Mesenchymal stem cell (in vitro differentiated cells and primary cell): Measurements from ENCODE around the gene HDAC4.

Source experiments
- DNase-seq: peaks from one replicate; pipeline ENCODE4 v3.0.0-alpha.2; 2013
- H2AFZ ChIP-seq: one replicate; pipeline ENCODE4 v1.6.1; 2013; ENCODE audit warnings: low read depth, mild to moderate bottlenecking, control low read depth, inconsistent platforms, low read length, moderate library complexity
- H2AK5ac ChIP-seq: 2 replicates; pipeline ENCODE4 v1.6.1; 2013; ENCODE audit warnings: low read length, moderate library complexity, mild to moderate bottlenecking, inconsistent platforms; ENCODE audit not compliant: severe bottlenecking
- H2BK120ac ChIP-seq: one replicate; pipeline ENCODE4 v1.6.1; 2013; ENCODE audit warnings: low read depth, mild to moderate bottlenecking, inconsistent platforms, low read length, moderate library complexity
- H2BK12ac ChIP-seq, 2 experiments: one replicate each; pipeline ENCODE4 v1.6.1; 2013; ENCODE audit warnings: inconsistent platforms in 2 of 2, low read length in 2 of 2, mild to moderate bottlenecking in 2 of 2, moderate library complexity in 2 of 2, control low read depth in 1 of 2
- H2BK15ac ChIP-seq: one replicate; pipeline ENCODE4 v1.6.1; 2013; ENCODE audit warnings: mild to moderate bottlenecking, low read depth, inconsistent platforms; ENCODE audit not compliant: poor library complexity, severe bottlenecking
- H2BK5ac ChIP-seq: 2 replicates; pipeline ENCODE4 v1.6.1; 2013; ENCODE audit warnings: low read depth, mild to moderate bottlenecking, low read length, control low read depth, inconsistent platforms; ENCODE audit not compliant: poor library complexity, severe bottlenecking
- H3K14ac ChIP-seq, 2 experiments: one replicate each; pipeline ENCODE4 v1.6.1; 2013; ENCODE audit warnings: inconsistent platforms in 2 of 2, low read length in 2 of 2, control low read depth in 1 of 2, mild to moderate bottlenecking in 1 of 2, moderate library complexity in 1 of 2
- H3K18ac ChIP-seq, 2 experiments: one replicate each; pipeline ENCODE4 v1.6.1; 2013; ENCODE audit warnings: inconsistent platforms in 2 of 2, low read length in 2 of 2, control low read depth in 1 of 2, low read depth in 1 of 2, mild to moderate bottlenecking in 1 of 2
- H3K23ac ChIP-seq, 2 experiments: one replicate each; pipeline ENCODE4 v1.6.1; 2013; ENCODE audit warnings: inconsistent platforms in 2 of 2, low read length in 2 of 2, mild to moderate bottlenecking in 2 of 2, moderate library complexity in 2 of 2, control low read depth in 1 of 2
- H3K27ac ChIP-seq: 2 replicates; pipeline ENCODE4 v1.5.1; 2013; ENCODE audit warnings: mild to moderate bottlenecking, moderate library complexity, low read length, control low read depth, inconsistent platforms; ENCODE audit not compliant: poor library complexity, severe bottlenecking
- H3K27me3 ChIP-seq, 2 experiments: 2 replicates each; pipeline versions ENCODE4 v1.6.1 to v1.7.0; 2013; ENCODE audit warnings: low read length in 2 of 2, mild to moderate bottlenecking in 2 of 2, moderate library complexity in 2 of 2, control low read depth in 1 of 2, inconsistent platforms in 1 of 2; ENCODE audit not compliant: control insufficient read depth in 1 of 2, insufficient read depth in 1 of 2
- H3K36me3 ChIP-seq, 2 experiments: 2 replicates each; pipeline versions ENCODE4 v1.6.1 to v1.7.0; 2013; ENCODE audit warnings: low read length in 2 of 2, control low read depth in 1 of 2, inconsistent platforms in 1 of 2, low read depth in 1 of 2, mild to moderate bottlenecking in 1 of 2; ENCODE audit not compliant: insufficient read depth in 2 of 2, control insufficient read depth in 1 of 2
- H3K4ac ChIP-seq, 2 experiments: one replicate each; pipeline ENCODE4 v1.6.1; 2013; ENCODE audit warnings: inconsistent platforms in 2 of 2, low read length in 2 of 2, mild to moderate bottlenecking in 2 of 2, moderate library complexity in 2 of 2, control low read depth in 1 of 2, low read depth in 1 of 2
- H3K4me1 ChIP-seq: 2 replicates; pipeline ENCODE4 v1.6.1; 2013; ENCODE audit warnings: low read depth, low read length, control low read depth; ENCODE audit not compliant: control insufficient read depth, insufficient read depth
- H3K4me2 ChIP-seq: 2 replicates; pipeline ENCODE4 v1.6.1; 2013; ENCODE audit warnings: low read length, mild to moderate bottlenecking, inconsistent platforms; ENCODE audit not compliant: poor library complexity, severe bottlenecking
- H3K4me3 ChIP-seq, 2 experiments: 2 replicates each; pipeline versions ENCODE4 v1.5.1 to v1.7.0; 2013; ENCODE audit warnings: low read length in 2 of 2, mild to moderate bottlenecking in 2 of 2, control low read depth in 1 of 2, low read depth in 1 of 2; ENCODE audit not compliant: insufficient read depth in 1 of 2
- H3K79me1 ChIP-seq: replicated peaks from 2 replicates; pipeline ENCODE4 v1.6.1; 2013; ENCODE audit warnings: mild to moderate bottlenecking, control low read depth, low read length, inconsistent platforms; ENCODE audit not compliant: poor library complexity, severe bottlenecking
- H3K9ac ChIP-seq: 2 replicates; pipeline ENCODE4 v1.7.0; 2013; ENCODE audit warnings: mild to moderate bottlenecking, low read length, moderate library complexity
- H3K9me3 ChIP-seq: 2 replicates; pipeline ENCODE4 v1.7.0; 2013; ENCODE audit warnings: mild to moderate bottlenecking, low read length; ENCODE audit not compliant: control insufficient read depth
- H4K8ac ChIP-seq: one replicate; pipeline ENCODE4 v1.6.1; 2013; ENCODE audit warnings: inconsistent platforms, mild to moderate bottlenecking, low read length, moderate library complexity
- H4K91ac ChIP-seq: one replicate; pipeline ENCODE4 v1.6.1; 2013; ENCODE audit warnings: mild to moderate bottlenecking, low read length, inconsistent platforms
- WGBS: methylation state at CpG from one replicate; pipeline ENCODE4 v1.1.7; 2013; ENCODE audit warnings: mixed read lengths; 5-methylcytosine and 5-hydroxymethylcytosine counted together

The HDAC4 gene

DNA sequence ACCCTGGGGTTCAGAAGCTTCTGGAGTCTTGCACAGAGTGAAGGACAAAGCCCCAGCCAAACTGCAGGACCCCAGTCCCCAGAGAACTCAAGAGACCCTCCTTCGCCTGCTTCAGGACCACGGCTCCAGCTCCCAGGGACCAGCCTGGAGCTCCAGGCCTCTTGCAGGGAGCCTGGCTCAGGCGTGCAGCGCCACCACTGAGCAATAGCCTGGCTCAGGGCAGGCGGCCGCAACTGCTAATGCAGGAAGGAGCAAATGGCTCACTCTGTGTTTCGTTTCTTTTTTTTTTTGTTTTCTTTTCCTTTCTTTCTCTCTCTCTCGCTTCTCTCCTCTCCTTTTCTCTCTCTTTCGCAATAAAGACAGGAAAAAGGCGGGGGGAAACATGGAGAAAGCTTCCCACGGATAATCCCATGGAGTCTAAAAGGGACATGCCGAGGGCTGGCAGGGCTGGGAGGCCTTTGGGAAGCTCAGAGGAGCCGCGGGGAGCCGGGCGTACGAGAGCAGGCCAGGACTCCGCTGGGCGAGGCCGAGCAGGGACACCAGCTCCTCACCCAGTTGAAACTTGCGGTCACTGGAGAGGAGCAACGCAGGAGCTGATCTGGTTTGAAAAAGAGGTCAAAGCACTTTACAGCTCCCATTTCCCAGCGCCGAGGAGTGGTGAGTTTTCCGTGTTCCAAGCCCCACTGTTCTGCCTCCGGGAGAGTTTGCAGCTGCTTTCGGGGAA lies 308.1 kb downstream of the HDAC4 start:
- no peak overlapping the region for H3K14ac ChIP-seq
- peaks cover 23 to 65% of the 10 kb centered on the region in 2 experiments for H3K36me3 ChIP-seq
- no peak overlapping the region for H3K27ac ChIP-seq
- no peak overlapping the region for H2BK15ac ChIP-seq
- H3K4me1 ChIP-seq: peaks cover 2% of the 10 kb centered on the region
- H2AK5ac ChIP-seq: no peak overlapping the region
- peak overlapping the region; percentile 32 for H3K9ac ChIP-seq
- H3K4me3 ChIP-seq: no peak overlapping the region
- H4K91ac ChIP-seq: no peak overlapping the region
- no peak overlapping the region for H2BK120ac ChIP-seq
- no peaks in the 10 kb centered on the region for H3K9me3 ChIP-seq
- no peak overlapping the region for H3K4ac ChIP-seq
- no peak overlapping the region for H2AFZ ChIP-seq
- no peaks in the 10 kb centered on the region for H3K27me3 ChIP-seq
- DNase-seq: no peak
- no peak overlapping the region for H4K8ac ChIP-seq
- no peak overlapping the region for H3K18ac ChIP-seq
- H3K23ac ChIP-seq: no peak overlapping the region
- H3K4me2 ChIP-seq: no peak overlapping the region
- 96% methylated on average over 27 of the region's 27 CpGs for WGBS
- H2BK5ac ChIP-seq: no peak overlapping the region
- H3K79me1 ChIP-seq: no peaks in the 10 kb centered on the region
- H2BK12ac ChIP-seq: no peak overlapping the region

DNA sequence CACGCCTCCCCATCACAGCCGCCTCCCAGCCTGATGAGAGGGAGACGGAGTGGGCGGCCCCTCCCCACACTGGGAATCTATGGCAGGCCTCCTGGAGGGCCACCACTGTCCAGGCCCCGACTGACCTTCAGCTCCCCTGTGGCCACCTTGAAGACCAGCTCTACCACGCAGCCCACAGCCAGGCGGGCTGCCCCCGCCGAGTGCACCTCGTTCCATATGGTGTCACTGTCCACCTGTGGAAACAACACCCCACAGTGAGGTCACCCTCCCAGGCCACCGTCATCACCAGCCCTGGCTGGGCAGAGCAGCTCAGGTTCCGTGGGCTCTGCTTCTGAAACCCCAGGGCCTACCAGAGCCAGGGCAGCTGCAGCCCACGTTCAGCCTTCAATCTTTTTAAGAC lies 310.9 kb downstream of the HDAC4 start:
- H3K27ac ChIP-seq: no peak overlapping the region
- H3K18ac ChIP-seq: no peak overlapping the region
- no peaks in the 10 kb centered on the region for H3K79me1 ChIP-seq
- no peak overlapping the region for H2BK12ac ChIP-seq
- H3K4me2 ChIP-seq: no peak overlapping the region
- H3K4ac ChIP-seq: no peak overlapping the region
- H3K9ac ChIP-seq: no peak overlapping the region
- no peak overlapping the region for H2BK15ac ChIP-seq
- no peak for DNase-seq
- 96% methylated on average over 13 of the region's 13 CpGs for WGBS
- no peak overlapping the region for H3K14ac ChIP-seq
- H3K27me3 ChIP-seq: no peaks in the 10 kb centered on the region
- H4K91ac ChIP-seq: no peak overlapping the region
- H3K4me3 ChIP-seq: no peak overlapping the region
- H2BK5ac ChIP-seq: no peak overlapping the region
- H4K8ac ChIP-seq: no peak overlapping the region
- H3K4me1 ChIP-seq: peaks cover 5% of the 10 kb centered on the region
- no peak overlapping the region for H2AK5ac ChIP-seq
- no peak overlapping the region for H2AFZ ChIP-seq
- no peak overlapping the region for H3K23ac ChIP-seq
- H3K9me3 ChIP-seq: no peaks in the 10 kb centered on the region
- H3K36me3 ChIP-seq: peaks cover 26 to 54% of the 10 kb centered on the region in 2 experiments
- no peak overlapping the region for H2BK120ac ChIP-seq

DNA sequence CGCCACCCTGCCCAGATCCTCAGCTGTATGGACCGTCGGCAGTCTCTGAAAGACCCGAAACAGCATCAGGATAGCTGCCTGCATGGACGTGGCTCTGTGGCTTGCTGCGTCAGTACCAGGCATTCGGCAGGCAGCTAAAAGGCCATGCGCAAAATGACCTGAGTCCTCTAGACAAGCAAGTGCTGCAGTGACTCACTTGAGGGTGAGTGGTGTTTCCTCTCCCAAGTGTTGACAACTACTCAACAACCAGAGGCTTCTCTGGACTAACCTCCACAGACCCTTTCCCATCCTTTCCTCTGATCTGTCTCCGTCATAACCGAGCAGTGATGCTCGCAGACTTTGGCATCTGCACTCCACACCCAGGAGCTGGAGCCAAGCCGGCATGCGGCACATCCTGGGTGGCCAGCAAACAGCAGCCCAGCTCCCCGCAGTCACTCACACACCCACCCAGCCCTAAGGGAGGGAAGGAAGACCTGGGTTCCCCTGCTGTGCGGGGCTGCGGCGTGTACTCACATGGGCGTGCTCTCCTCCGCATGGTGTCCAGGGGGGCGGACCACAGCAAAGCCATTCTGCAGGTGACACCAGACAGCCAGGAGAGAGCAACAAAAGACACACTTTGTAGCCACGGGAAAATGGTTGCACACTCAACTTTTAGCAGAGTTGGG lies 313.6 kb downstream of the HDAC4 start:
- no peak overlapping the region for H2BK120ac ChIP-seq
- peak overlapping the region in 1 of 2 experiments; percentile 82 for H3K14ac ChIP-seq
- H3K36me3 ChIP-seq: peaks cover 34 to 51% of the 10 kb centered on the region in 2 experiments
- H3K79me1 ChIP-seq: no peaks in the 10 kb centered on the region
- H3K4me2 ChIP-seq: no peak overlapping the region
- H3K9me3 ChIP-seq: no peaks in the 10 kb centered on the region
- no peak overlapping the region for H3K18ac ChIP-seq
- DNase-seq: peak; percentile 14
- no peak overlapping the region for H2BK15ac ChIP-seq
- peaks cover 5% of the 10 kb centered on the region for H3K4me1 ChIP-seq
- H2BK12ac ChIP-seq: no peak overlapping the region
- H2AFZ ChIP-seq: no peak overlapping the region
- 87% methylated on average over 21 of the region's 21 CpGs for WGBS
- H3K9ac ChIP-seq: no peak overlapping the region
- H3K4me3 ChIP-seq: no peak overlapping the region
- no peak overlapping the region for H2BK5ac ChIP-seq
- H3K27me3 ChIP-seq: no peaks in the 10 kb centered on the region
- H3K27ac ChIP-seq: no peak overlapping the region
- no peak overlapping the region for H4K91ac ChIP-seq
- H3K4ac ChIP-seq: no peak overlapping the region
- H3K23ac ChIP-seq: no peak overlapping the region
- no peak overlapping the region for H2AK5ac ChIP-seq
- no peak overlapping the region for H4K8ac ChIP-seq

DNA sequence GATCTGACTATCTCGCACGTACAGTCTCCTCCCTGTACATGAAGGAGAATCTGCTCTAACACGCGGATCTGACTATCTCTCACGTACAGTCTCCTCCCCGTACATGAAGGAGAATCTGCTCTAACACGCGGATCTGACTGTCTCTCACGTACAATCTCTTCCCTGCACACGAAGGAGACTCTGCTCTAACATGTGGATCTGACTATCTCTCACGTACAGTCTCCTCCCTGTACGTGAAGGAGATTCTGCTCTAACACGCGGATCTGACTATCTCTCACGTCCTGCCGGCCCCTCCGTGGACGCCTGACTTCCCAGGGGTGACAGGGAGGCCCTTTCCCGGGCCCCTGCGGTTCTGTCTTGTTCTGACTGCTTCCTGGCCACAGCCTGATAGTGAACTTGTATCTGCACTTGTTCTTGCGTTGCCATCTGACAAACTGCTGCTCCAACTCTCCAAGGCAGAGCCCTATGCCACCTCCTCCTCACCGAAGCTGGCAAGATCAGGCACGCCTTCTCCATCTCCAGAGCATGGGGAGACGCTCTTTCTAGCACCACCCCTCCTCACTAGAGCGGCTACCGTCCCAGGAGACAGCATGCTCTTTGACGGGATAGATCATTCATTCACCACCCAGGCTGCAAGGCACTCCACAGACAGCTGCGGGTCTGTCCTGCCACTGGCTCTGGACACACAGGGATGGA lies 314.3 kb downstream of the HDAC4 start:
- no peak for DNase-seq
- Histone ChIP-seq H3K14ac (peak overlapping the region in 1 of 2 experiments; percentile 76), H3K9ac (no peak overlapping the region), H3K23ac (no peak overlapping the region), H3K9me3 (no peaks in the 10 kb centered on the region), H3K27me3 (no peaks in the 10 kb centered on the region), H3K18ac (no peak overlapping the region), H3K4ac (no peak overlapping the region), H3K36me3 (peaks cover 34 to 54% of the 10 kb centered on the region in 2 experiments), H3K27ac (no peak overlapping the region), H2BK120ac (no peak overlapping the region), H4K91ac (no peak overlapping the region), H2BK15ac (no peak overlapping the region), H2BK5ac (no peak overlapping the region), H2AFZ (no peak overlapping the region), H2AK5ac (no peak overlapping the region), H3K79me1 (no peaks in the 10 kb centered on the region), H3K4me2 (no peak overlapping the region), H2BK12ac (no peak overlapping the region), H3K4me1 (peaks cover 5% of the 10 kb centered on the region), H3K4me3 (no peak overlapping the region), H4K8ac (no peak overlapping the region)
- 95% methylated on average over 28 of the region's 28 CpGs for WGBS
